ENCODE data around the gene BAIAP2L1. TPM values are rescaled to one million over a fixed set of nuclear protein-coding genes. Genes with fewer than 3 reads are reported as not detected.

Gene BAIAP2L1
- total and polyA plus RNA-seq, 2 of the 8 experiments (the other 6 are each of a cell fraction or from before 2014, with no cell fraction given), result 19.2 to 42.9 TPM

DNA sequence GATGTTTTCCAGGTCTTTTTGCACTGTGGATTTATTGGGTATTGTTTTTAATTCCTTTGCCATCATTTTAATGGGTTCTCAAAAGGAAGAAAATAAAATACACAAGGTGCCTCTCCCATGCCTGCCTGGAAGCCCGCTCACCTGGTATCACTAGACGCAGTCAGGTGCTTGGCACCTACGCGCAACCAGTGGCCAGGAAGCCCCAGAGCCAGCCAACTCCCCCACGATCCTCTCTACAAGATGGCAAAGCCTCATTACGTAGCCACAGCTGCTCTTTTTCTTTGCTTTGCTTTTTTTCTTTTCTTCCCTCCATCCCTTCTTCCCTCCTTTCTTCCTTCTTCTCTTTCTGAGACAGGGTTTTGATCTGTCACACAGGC, 34.3 kb downstream of the BAIAP2L1 start:
- CTCF ChIA-PET (ENCODE audit: partially characterized antibody), result interaction anchor here (1.0 kb wide), 1 partner anchor 35 kb away, joined by 3 read pairs; the partner anchor contains the start of gene BAIAP2L1
- POLR2A ChIA-PET (ENCODE audit: partially characterized antibody), result interaction anchor here (1.5 kb wide), 1 partner anchor 34 kb away, joined by 5 read pairs; the partner anchor contains the start of gene BAIAP2L1
- H3K27me3 ChIP-seq (replicated peaks in 1 of 4; ENCODE audit: control insufficient read depth in 3 of 4, extremely low read depth in 1 of 4, insufficient read depth in 3 of 4, low read length in 3 of 4), result no peaks in the 10 kb centered on the region; a peak in 1 of 7 replicates
- no peaks in the 10 kb centered on the region for H3K9me3 ChIP-seq (ENCODE audit: insufficient read depth in 2 of 2, low read depth in 1 of 2, low read length in 1 of 2)
- no peak overlapping the region for H4K8ac ChIP-seq (ENCODE audit: extremely low read depth, insufficient read depth, low read length)
- H3K9ac ChIP-seq (replicated peaks in 1 of 4; ENCODE audit: extremely low read depth in 1 of 4, low read depth in 3 of 4, low read length in 3 of 4), result no peak overlapping the region
- H3K18ac ChIP-seq (ENCODE audit: extremely low read depth, low read length), result no peak overlapping the region
- no peaks in the 10 kb centered on the region; a peak in 1 of 8 replicates for H3K36me3 ChIP-seq (ENCODE audit: control insufficient read depth in 2 of 4, insufficient read depth in 4 of 4, low read length in 3 of 4)
- H3K27ac ChIP-seq (ENCODE audit: low read depth, low read length), result no peak overlapping the region
- H2BK15ac ChIP-seq (ENCODE audit: low read length), result no peak overlapping the region
- no peak for DNase-seq (ENCODE audit: low read depth in 1 of 2, low spot score in 2 of 2)
- no peak overlapping the region for H3K56ac ChIP-seq (replicated peaks; ENCODE audit: insufficient read length, low read depth, low read length)
- no peak overlapping the region for H2BK20ac ChIP-seq (ENCODE audit: low read length)
- H4K5ac ChIP-seq (ENCODE audit: insufficient read length, low read depth, low read length), result no peak overlapping the region
- no peak overlapping the region for H4K91ac ChIP-seq (replicated peaks; ENCODE audit: insufficient read length, low read length)
- H4K20me1 ChIP-seq (replicated peaks in 1 of 2; ENCODE audit: control insufficient read depth in 1 of 2, insufficient read depth in 2 of 2, low read length in 2 of 2), result peaks cover 2 to 14% of the 10 kb centered on the region in 2 experiments
- peaks cover 0 to 25% of the 10 kb centered on the region in 2 experiments; a peak in 1 of 4 replicates for H3K79me2 ChIP-seq (ENCODE audit: control insufficient read depth in 1 of 2, insufficient read depth in 2 of 2, low read length in 2 of 2)
- no peak overlapping the region for H2AK5ac ChIP-seq (ENCODE audit: low read depth, low read length)
- no peak overlapping the region for H3K4ac ChIP-seq (replicated peaks; ENCODE audit: insufficient read length, low read depth, low read length)
- H3K14ac ChIP-seq (ENCODE audit: insufficient read length), result no peak overlapping the region
- peak overlapping the region; percentile 23; the same call in 1 of the 2 replicates for H2BK12ac ChIP-seq (ENCODE audit: low read depth, low read length)
- no peak overlapping the region for H3K4me2 ChIP-seq (ENCODE audit: insufficient read depth in 1 of 2, low read depth in 2 of 2, low read length in 2 of 2)
- peaks cover 2% of the 10 kb centered on the region; the same call in 1 of the 2 replicates for H3K23me2 ChIP-seq (ENCODE audit: low read depth, low read length)
- no peak overlapping the region for H2AFZ ChIP-seq (ENCODE audit: low read length)
- no peak overlapping the region for H3K4me3 ChIP-seq (ENCODE audit: extremely low read depth in 1 of 4, insufficient read depth in 2 of 4, low read depth in 3 of 4, low read length in 4 of 4)
- H3K23ac ChIP-seq (ENCODE audit: insufficient read length), result no peak overlapping the region
- no peak overlapping the region for H2BK5ac ChIP-seq (ENCODE audit: low read depth, low read length)
- H3K4me1 ChIP-seq (replicated peaks in 1 of 4; ENCODE audit: control insufficient read depth in 3 of 4, insufficient read depth in 4 of 4, low read length in 3 of 4), result peaks cover 4 to 12% (median 6%) of the 10 kb centered on the region in 4 experiments
- H2BK120ac ChIP-seq (replicated peaks; ENCODE audit: low read depth, low read length), result no peak overlapping the region
- H3K79me1 ChIP-seq (ENCODE audit: low read depth, low read length), result no peaks in the 10 kb centered on the region; the same call in 1 of the 2 replicates
- no peak for FAIRE-seq
- 84% methylated on average over 6 of the region's 6 CpGs; no CpG with 5 or more reads in 1 of the 2 experiments for WGBS, 2 experiments (ENCODE audit: extremely low coverage in 1 of 2, insufficient coverage in 1 of 2, insufficient read length in 1 of 2, insufficient replicate concordance in 2 of 2, low coverage in 1 of 2, low lambda C conversion rate in 2 of 2, missing lambda C conversion rate in 1 of 2)
- TF ChIP-seq PHF8 (conservative IDR thresholded peaks at IDR 0.05; ENCODE audit: low read depth, low read length) (no peak), TAF1 (IDR thresholded peaks at IDR 0.05; ENCODE audit: low read depth, low read length) (no peak), CTBP2 (IDR thresholded peaks at IDR 0.05; ENCODE audit: borderline replicate concordance, insufficient read depth, insufficient read length, low read length) (no peak), SIRT6 (IDR thresholded peaks at IDR 0.05; ENCODE audit: low read length) (no peak), CREB1 (IDR thresholded peaks at IDR 0.05) (no peak), GABPA (IDR thresholded peaks at IDR 0.05; ENCODE audit: borderline replicate concordance, insufficient read depth, low read length) (no peak), TBP (IDR thresholded peaks at IDR 0.05; ENCODE audit: low read depth, low read length) (no peak), RXRA (IDR thresholded peaks at IDR 0.05; ENCODE audit: insufficient read depth, low read depth, low read length) (no peak), ASH2L (IDR thresholded peaks at IDR 0.05; ENCODE audit: low read length) (no peak), MAFK (IDR thresholded peaks at IDR 0.05; ENCODE audit: low read depth, low read length) (no peak), FOSL1 (IDR thresholded peaks at IDR 0.05; ENCODE audit: insufficient read depth, low read depth, low read length) (no peak), KDM4A (IDR thresholded peaks at IDR 0.05; ENCODE audit: low read depth, low read length, severe bottlenecking) (no peak)
- TF ChIP-seq, protein P1, sequence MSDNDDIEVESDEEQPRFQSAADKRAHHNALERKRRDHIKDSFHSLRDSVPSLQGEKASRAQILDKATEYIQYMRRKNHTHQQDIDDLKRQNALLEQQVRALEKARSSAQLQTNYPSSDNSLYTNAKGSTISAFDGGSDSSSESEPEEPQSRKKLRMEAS (IDR thresholded peaks at IDR 0.05), result no peak
- TF ChIP-seq, protein P2, sequence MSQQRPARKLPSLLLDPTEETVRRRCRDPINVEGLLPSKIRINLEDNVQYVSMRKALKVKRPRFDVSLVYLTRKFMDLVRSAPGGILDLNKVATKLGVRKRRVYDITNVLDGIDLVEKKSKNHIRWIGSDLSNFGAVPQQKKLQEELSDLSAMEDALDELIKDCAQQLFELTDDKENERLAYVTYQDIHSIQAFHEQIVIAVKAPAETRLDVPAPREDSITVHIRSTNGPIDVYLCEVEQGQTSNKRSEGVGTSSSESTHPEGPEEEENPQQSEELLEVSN (IDR thresholded peaks at IDR 0.05), result no peak
